ENCODE data around the gene SYT1.

DNA sequence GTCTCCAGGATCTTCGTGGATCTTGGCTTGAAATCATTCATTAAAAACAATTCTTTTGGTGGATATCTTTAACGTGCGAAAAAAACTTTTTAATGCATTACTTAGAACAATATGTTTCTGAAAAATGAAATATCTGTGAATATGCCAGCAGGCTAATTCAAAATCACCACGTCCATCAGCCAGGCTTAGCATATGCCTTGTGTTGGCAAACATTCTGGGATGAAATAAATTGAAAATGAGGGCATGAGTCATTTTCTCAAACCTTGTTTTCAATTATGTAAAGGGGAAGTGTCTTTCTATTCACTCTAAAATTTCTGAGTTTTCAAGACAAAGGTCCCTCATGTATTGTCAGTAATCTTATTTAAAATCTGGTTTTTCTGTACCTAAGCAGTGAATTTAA is 432.3 kb downstream of the SYT1 start:
- TF ChIP-seq, protein P1, sequence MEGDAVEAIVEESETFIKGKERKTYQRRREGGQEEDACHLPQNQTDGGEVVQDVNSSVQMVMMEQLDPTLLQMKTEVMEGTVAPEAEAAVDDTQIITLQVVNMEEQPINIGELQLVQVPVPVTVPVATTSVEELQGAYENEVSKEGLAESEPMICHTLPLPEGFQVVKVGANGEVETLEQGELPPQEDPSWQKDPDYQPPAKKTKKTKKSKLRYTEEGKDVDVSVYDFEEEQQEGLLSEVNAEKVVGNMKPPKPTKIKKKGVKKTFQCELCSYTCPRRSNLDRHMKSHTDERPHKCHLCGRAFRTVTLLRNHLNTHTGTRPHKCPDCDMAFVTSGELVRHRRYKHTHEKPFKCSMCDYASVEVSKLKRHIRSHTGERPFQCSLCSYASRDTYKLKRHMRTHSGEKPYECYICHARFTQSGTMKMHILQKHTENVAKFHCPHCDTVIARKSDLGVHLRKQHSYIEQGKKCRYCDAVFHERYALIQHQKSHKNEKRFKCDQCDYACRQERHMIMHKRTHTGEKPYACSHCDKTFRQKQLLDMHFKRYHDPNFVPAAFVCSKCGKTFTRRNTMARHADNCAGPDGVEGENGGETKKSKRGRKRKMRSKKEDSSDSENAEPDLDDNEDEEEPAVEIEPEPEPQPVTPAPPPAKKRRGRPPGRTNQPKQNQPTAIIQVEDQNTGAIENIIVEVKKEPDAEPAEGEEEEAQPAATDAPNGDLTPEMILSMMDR (conservative IDR thresholded peaks at IDR 0.05 in 1 of 2, IDR thresholded peaks at IDR 0.05 in 1 of 2; ENCODE audit: extremely low read depth in 1 of 2, insufficient read depth in 1 of 2, low read depth in 1 of 2, low read length in 2 of 2), result no peak
- TF ChIP-seq EZH2 (IDR thresholded peaks at IDR 0.05; ENCODE audit: borderline replicate concordance, low read length), result no peak

Data from mammary epithelial cell (primary cell).